ENCODE measurements around the gene METTL8.
"Not testable (repeated sequence)": the region's sequence is repeated elsewhere in the genome, so short reads cannot be mapped to it uniquely, and the experiment has no call there.

The METTL8 gene

GRCh38 chr2:171436307-171436706 lies 2.5 kb upstream of the METTL8 start:
- TF ChIP-seq GATA1 (IDR thresholded peaks at IDR 0.05; ENCODE audit: low read depth, low read length) (no peak), POLR2A (IDR thresholded peaks at IDR 0.05; ENCODE audit: low read length) (no peak)
- no peak for DNase-seq

GRCh38 chr2:171434013-171434989 lies 511 bp upstream of the METTL8 start, which contains the start of gene DCAF17:
Gene DCAF17 (plus strand): TSS chr2:171434226. CDS start chr2:171434578, 352 bp downstream.
- peak; percentile 97 to 98 for DNase-seq
- TF ChIP-seq GATA1 (IDR thresholded peaks at IDR 0.05; ENCODE audit: low read depth, low read length) = no peak
- peak; percentile 94 for TF ChIP-seq POLR2A (IDR thresholded peaks at IDR 0.05; ENCODE audit: low read length)

- no peak for TF ChIP-seq POLR2A (IDR thresholded peaks at IDR 0.05; ENCODE audit: low read length)
- TF ChIP-seq GATA1 (IDR thresholded peaks at IDR 0.05; ENCODE audit: low read depth, low read length) = no peak
- DNase-seq = peak; percentile 66 to 78
Observed at GRCh38 chr2:171432969-171433762, 624 bp downstream of the METTL8 start.

GRCh38 chr2:171432206-171432968 lies 1.4 kb downstream of the METTL8 start:
- TF ChIP-seq POLR2A (IDR thresholded peaks at IDR 0.05; ENCODE audit: low read length) (no peak), GATA1 (IDR thresholded peaks at IDR 0.05; ENCODE audit: low read depth, low read length) (no peak)
- peak; percentile 12 to 24 for DNase-seq

GRCh38 chr2:171431677-171432167 lies 2.1 kb downstream of the METTL8 start:
- TF ChIP-seq POLR2A (IDR thresholded peaks at IDR 0.05; ENCODE audit: low read length) = no peak
- no peak for TF ChIP-seq GATA1 (IDR thresholded peaks at IDR 0.05; ENCODE audit: low read depth, low read length)
- peak; percentile 30 to 70 for DNase-seq

GRCh38 chr2:171430516-171431410 lies 3.0 kb downstream of the METTL8 start:
- TF ChIP-seq POLR2A (IDR thresholded peaks at IDR 0.05; ENCODE audit: low read length) = no peak
- no peak for TF ChIP-seq GATA1 (IDR thresholded peaks at IDR 0.05; ENCODE audit: low read depth, low read length)
- peak; percentile 16 to 17 for DNase-seq

- not testable (repeated sequence) for DNase-seq
Observed at GRCh38 chr2:171422710-171423495, 10.9 kb downstream of the METTL8 start.

GRCh38 chr2:171420728-171421563 lies 12.8 kb downstream of the METTL8 start:
- TF ChIP-seq GATA1 (IDR thresholded peaks at IDR 0.05; ENCODE audit: low read depth, low read length) (no peak), POLR2A (IDR thresholded peaks at IDR 0.05; ENCODE audit: low read length) (no peak)
- DNase-seq = no peak

- no peak for TF ChIP-seq GATA1 (IDR thresholded peaks at IDR 0.05; ENCODE audit: low read depth, low read length)
- TF ChIP-seq POLR2A (IDR thresholded peaks at IDR 0.05; ENCODE audit: low read length) = no peak
- no peak for DNase-seq
Observed at GRCh38 chr2:171419333-171419732, 14.5 kb downstream of the METTL8 start.

GRCh38 chr2:171416009-171416926 lies 17.5 kb downstream of the METTL8 start:
- no peak for TF ChIP-seq POLR2A (IDR thresholded peaks at IDR 0.05; ENCODE audit: low read length)
- TF ChIP-seq GATA1 (IDR thresholded peaks at IDR 0.05; ENCODE audit: low read depth, low read length) = no peak
- DNase-seq = peak; percentile 86 to 88

GRCh38 chr2:171414645-171415044 lies 19.1 kb downstream of the METTL8 start:
- peak; percentile 62 to 85 for DNase-seq

Measured in erythroblast (primary cell).